ENCODE results near the gene DLX3.

Gene DLX3

GRCh38 chr17:49997301-49997650 lies 2.3 kb upstream of the DLX3 start:
- no peak overlapping the region for H3K27ac ChIP-seq
- no peak for DNase-seq
- no peak for TF ChIP-seq CTCF (IDR thresholded peaks at IDR 0.05; ENCODE audit: low read depth, low read length)
- no peaks in the 10 kb centered on the region for H3K9me3 ChIP-seq (ENCODE audit: severe bottlenecking)
- peak overlapping the region; percentile 45; the same call in 1 of the 2 replicates for H3K4me3 ChIP-seq (ENCODE audit: low read depth, low read length)
- H3K36me3 ChIP-seq = no peaks in the 10 kb centered on the region; the same call in 1 of the 2 replicates
- H3K27me3 ChIP-seq (ENCODE audit: insufficient read depth, low read depth, severe bottlenecking) = peaks cover 6% of the 10 kb centered on the region

GRCh38 chr17:49996495-49997300 lies 1.7 kb upstream of the DLX3 start:
- H3K36me3 ChIP-seq = no peaks in the 10 kb centered on the region; the same call in 1 of the 2 replicates
- H3K27ac ChIP-seq = no peak overlapping the region; the same call in 1 of the 2 replicates
- peak; percentile 73 for DNase-seq
- H3K27me3 ChIP-seq (ENCODE audit: insufficient read depth, low read depth, severe bottlenecking) = peaks cover 6% of the 10 kb centered on the region
- peak overlapping the region; percentile 45 for H3K4me3 ChIP-seq (ENCODE audit: low read depth, low read length)
- H3K9me3 ChIP-seq (ENCODE audit: severe bottlenecking) = no peaks in the 10 kb centered on the region
- peak; percentile 98 for TF ChIP-seq CTCF (IDR thresholded peaks at IDR 0.05; ENCODE audit: low read depth, low read length)

- H3K27ac ChIP-seq = no peak overlapping the region; the same call in 1 of the 2 replicates
- H3K4me3 ChIP-seq (ENCODE audit: low read depth, low read length) = no peak overlapping the region
- TF ChIP-seq CTCF (IDR thresholded peaks at IDR 0.05; ENCODE audit: low read depth, low read length) = no peak
- peaks cover 6% of the 10 kb centered on the region for H3K27me3 ChIP-seq (ENCODE audit: insufficient read depth, low read depth, severe bottlenecking)
- DNase-seq = peak; percentile 12
- no peaks in the 10 kb centered on the region for H3K9me3 ChIP-seq (ENCODE audit: severe bottlenecking)
- H3K36me3 ChIP-seq = peaks cover 3% of the 10 kb centered on the region
These were observed 1.1 kb upstream of the DLX3 start for GRCh38 chr17:49996121-49996494.

GRCh38 chr17:49994085-49995054 lies 654 bp downstream of the DLX3 start:
- no peak overlapping the region for H3K27ac ChIP-seq
- no peaks in the 10 kb centered on the region for H3K9me3 ChIP-seq (ENCODE audit: severe bottlenecking)
- TF ChIP-seq CTCF (IDR thresholded peaks at IDR 0.05; ENCODE audit: low read depth, low read length) = peak; percentile 42
- peak; percentile 66 for DNase-seq
- H3K36me3 ChIP-seq = peaks cover 9% of the 10 kb centered on the region
- H3K4me3 ChIP-seq (ENCODE audit: low read depth, low read length) = peak overlapping the region; percentile 55
- H3K27me3 ChIP-seq (ENCODE audit: insufficient read depth, low read depth, severe bottlenecking) = peaks cover 6% of the 10 kb centered on the region

GRCh38 chr17:49993423-49994060 lies 1.5 kb downstream of the DLX3 start:
- H3K4me3 ChIP-seq (ENCODE audit: low read depth, low read length) = peak overlapping the region; percentile 55
- no peaks in the 10 kb centered on the region for H3K9me3 ChIP-seq (ENCODE audit: severe bottlenecking)
- H3K27me3 ChIP-seq (ENCODE audit: insufficient read depth, low read depth, severe bottlenecking) = peaks cover 6% of the 10 kb centered on the region
- peak; percentile 37 for DNase-seq
- no peak overlapping the region for H3K27ac ChIP-seq
- peaks cover 9% of the 10 kb centered on the region for H3K36me3 ChIP-seq
- no peak for TF ChIP-seq CTCF (IDR thresholded peaks at IDR 0.05; ENCODE audit: low read depth, low read length)
